Skin of body (tissue), 2 donors: ENCODE data around the gene OPCML. TPM values are rescaled to one million over a fixed set of nuclear protein-coding genes. Genes with fewer than 3 reads are reported as not detected.

Experiments
- DNase-seq: peaks from one replicate; lab custom pipeline; 2025; lab: John Stamatoyannopoulos, UW
- total RNA-seq: library from RNA; depleted of rRNA; stranded (reverse); fragments of >200 nt; gene quantifications from one replicate; pipeline ENCODE4 v1.2.3, GENCODE V29; 2014

Gene OPCML
- total RNA-seq, 1 donor from 2014 or later = 0.49 TPM

DNA sequence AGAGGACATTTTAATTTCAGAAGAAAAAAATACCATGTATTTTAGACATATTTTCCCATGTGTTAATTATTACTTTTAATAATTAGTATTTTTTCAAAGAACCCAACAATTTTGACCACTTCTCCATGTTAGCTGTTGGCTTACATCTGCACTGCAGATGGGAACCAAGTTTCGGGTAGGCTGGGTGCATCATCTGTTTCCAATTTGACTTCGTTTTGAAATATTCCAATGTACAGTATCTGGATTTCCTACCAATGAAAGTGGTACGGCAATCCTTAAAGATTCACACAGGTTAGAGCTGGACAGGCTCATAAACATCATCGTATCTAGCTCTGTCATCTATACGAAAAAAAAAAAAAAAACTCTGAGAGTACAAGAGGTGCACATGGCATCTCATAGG lies 670.2 kb downstream of the OPCML start:
- DNase-seq = no peak

DNA sequence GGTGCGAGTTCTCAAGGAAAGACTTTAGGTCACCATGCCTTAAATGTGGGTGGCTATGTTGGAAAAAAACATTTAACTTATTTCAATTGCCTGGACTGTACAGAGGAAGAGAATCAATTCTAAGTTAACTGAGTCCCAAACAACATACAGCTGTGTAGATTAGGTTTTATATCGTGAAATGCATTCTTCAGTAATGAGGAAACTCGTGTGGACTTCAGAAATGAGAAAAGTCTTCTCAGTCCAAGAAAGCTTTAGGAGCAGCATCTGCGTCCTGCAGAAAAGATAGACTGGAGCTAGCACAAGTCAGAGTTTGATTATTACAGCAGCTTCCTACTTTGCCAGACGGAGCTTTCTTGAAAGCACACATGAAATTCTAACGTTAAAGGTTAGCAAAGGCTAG lies 673.0 kb downstream of the OPCML start:
- DNase-seq = peak; percentile 22

DNA sequence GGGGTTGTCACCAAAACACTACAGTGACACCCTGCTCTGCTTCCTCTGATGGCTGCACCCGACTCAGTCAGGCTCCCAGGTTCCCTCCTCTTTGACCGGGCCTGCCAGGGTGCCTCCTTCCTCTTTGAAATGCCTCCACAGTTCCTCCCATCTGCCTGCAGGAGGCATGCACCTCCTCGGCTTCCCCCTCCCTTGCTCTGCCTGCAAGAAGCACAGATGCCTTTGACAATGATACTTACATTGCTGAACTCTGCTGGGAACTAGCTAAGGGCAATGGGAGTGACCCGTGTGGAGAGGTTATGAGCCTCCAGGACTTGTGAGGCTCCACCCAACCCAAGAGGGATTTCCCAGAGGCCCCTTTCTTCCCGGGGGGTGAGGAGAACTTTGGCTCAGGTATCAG lies 674.1 kb downstream of the OPCML start:
- no peak for DNase-seq

DNA sequence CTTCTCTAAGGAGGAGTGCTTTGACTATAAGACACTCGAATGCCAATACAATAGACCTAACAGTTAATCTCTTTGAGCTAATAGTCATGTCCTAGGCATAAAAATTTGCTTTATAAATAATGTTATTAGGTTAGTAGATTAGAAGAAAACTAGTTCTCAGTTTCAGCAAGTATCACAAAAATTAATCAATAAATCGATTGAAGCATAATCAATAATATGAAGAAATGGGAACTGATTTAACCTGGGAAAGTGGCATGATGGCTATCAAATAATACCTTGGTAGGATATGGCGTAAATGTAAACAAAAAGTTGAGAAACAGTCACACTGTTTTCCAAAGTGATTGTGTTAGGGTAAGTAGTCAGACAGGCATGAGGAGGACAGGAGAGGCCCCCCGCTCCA lies 676.3 kb downstream of the OPCML start:
- DNase-seq = no peak

DNA sequence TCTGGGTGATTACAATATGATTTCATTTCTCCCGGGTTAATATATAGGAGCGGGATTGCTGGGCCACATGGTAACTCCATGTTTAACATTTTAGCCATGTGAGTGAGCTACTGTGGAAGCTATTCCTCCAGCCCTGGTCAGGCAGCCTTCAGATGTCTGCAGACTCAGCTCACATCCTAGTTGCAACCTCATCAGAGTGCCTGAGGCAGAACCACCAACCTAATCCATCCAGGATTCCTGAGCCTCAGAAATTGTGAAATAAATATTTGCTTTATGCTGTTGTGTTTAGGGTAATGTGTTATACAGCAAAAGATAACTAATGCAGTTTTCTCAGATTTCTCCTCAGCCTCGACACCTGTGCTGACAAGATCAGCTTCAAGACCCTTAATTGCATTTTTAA lies 676.8 kb downstream of the OPCML start:
- no peak for DNase-seq

DNA sequence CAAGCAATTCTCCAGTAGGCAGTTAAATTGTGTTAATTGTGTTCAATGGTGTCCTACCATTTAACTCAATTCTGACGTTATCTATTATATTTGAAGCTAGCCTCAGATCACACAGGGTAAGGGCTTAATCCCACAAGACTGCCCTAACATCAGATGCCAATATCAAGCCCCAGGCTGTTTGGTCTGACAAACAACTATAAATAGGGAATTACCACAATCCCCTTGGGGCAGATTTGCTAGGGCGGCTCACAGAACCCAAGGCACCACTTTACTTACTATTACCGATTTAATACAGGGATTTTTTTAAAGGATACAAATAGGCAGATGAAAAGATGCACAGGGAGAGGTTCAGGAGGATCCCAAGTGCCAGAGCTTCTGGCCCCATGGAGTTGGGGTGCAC lies 678.4 kb downstream of the OPCML start:
- no peak for DNase-seq

DNA sequence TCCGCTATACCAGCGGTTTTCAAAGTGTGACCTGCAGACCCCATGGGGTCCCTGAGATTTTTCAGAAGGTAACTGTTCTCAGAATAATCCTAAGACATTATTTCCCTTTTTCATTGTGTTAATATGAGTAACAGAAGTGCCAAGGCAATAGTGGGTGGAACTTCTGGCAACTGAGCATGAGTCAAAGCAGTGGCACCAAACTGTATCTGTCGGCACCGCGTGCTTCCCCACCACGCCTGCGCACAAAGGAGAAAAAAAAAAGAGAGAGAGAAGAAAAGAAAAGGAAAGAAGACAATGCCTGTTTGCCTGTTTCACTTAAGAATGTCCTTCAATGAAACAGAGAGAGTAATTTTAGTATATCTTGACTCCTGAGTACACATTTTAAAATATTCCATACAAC lies 679.9 kb downstream of the OPCML start:
- DNase-seq = no peak

DNA sequence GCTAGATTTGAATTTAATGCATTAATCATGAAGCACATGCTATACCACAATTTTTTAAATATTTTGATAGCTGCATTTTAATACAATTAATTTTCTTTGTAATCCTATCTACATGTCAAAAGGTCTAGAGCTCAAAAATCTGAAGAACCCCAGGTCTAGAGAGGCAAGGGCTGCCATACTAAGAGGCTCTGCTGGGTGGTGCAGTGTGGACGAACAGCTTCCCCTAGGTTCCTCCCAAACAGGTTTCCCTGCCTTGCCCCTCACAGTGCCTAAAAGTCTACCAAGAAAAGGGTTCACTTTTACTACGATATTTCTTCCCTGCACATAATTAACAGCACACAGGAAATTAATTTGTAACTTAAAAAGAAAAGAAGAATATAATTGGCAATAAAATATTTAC lies 681.1 kb downstream of the OPCML start:
- DNase-seq = no peak

DNA sequence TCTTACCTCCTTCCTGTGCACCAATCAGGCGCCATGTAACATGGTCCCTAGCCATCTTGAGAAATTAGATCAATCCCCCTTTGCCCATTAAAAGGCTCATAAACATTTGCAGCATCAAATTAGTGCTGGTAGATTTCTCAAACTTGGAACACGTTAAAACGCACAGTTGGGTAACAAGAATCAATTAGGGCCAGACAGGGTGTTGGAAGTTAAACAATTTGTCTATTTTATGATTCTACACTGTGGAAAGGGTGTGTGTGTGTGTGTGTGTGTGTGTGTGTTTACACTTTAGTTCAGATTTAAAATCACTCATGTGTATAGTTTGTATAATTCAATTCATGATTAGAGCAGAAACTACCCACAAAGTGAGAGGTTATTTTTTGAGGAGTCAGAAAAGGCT lies 682.0 kb downstream of the OPCML start:
- DNase-seq = no peak

DNA sequence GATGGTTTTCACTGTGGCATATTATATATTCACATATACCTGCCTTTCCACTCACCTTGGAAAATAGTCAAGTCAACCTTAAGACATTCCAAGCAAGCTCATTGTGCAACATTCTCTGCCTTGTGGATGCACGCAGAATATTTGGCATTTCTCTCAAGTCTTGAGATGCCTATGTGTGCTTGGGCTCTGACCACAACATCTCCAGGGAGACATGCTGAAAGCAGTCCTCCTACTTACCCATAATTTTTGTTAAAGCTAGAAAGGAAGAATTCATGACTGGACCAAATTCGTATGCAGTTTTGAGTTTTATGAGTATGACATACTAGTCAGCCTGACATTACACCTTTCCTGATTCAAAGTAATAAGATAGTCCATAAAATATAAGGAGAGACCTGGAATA lies 684.0 kb downstream of the OPCML start:
- no peak for DNase-seq

DNA sequence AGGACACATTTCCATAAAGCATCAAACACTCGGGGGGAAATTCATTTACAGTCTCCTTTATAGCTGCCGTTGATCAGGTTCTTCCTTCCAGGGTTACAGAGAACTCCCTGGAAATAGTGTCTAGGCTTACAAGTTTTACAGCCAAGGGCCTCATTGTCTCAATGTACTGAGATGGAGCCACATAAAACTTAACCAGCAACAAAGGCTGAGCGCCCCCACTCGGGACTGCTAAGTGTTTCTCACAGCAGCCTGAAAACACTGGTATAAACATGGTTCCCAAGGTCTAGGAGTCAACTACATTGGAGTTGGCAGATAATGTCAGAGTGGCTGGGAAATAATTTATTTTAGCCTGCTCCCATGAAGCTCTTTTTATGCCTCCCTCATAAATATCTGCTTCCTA lies 686.2 kb downstream of the OPCML start:
- no peak for DNase-seq

DNA sequence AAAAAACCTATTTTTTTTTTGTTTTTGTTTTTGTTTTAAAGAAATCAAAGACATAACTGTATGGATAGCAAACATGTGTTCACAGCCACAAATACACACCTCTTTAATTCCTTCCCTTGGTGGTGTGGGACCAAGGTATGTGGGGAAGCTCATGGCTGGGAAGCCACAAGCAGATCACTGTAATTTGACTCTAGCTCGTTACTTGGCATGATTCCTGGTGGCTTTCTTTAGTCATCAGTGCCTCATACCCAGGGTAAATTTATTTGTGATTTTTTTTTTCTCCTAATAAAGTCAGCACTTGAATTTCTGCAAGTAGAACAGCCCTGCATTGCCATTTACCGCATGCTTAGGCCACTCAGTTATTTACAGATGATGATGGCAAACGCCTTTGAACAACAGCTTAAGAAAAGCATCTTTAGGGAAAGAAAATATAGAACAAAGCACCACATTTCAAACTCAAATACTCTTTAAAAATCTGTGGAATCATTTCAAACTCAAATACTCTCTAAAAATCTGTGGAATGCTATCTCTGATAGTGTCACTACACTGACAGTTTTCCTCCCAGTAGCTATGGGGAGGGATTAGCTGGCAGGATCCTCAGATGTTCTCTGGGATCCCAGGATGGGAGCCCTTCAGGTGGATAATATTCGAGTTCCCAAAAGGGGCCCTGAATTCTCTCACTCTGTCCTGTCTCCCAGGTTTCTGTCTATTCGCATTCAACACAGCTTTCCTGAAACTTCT lies 687.2 kb downstream of the OPCML start:
- DNase-seq = no peak

DNA sequence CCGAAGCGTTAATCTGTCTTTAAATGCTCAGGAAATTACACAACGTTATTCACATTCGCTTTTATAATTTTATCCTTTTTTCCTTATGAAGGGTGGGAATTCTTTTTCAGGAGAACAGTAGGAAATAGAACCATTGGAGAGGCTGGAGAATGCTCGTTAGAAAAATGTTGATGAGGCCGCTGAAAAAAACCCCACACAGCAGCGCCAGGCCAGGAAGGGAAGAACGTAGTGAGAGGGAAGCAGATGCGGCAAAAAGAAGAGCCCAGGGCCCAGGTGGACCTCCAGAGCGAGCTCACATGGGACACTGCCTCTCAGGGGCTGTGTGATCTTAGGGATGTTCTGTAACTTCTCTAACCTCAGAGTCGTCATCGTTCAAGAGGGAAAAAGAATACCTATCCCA lies 691.6 kb downstream of the OPCML start:
- DNase-seq = no peak

DNA sequence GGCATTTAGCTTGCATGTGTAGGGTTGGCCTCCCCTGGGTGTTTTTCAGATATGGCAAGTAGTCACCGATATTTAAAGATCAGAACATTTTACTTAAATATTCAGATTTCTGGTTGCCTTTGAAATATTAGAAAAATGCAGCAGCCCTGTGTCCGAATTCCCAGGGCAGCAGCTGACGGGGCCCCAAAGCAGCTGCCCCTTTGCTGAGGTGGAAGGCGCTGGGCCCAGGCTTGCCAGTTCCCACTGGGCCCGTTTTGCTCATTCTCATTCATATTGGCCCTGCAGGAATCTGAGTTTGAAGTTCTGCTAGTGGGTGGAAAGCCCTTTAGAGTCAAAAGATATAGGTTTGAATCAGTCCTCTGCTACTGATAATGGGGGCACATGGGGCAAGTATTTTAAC lies 692.1 kb downstream of the OPCML start:
- no peak for DNase-seq

DNA sequence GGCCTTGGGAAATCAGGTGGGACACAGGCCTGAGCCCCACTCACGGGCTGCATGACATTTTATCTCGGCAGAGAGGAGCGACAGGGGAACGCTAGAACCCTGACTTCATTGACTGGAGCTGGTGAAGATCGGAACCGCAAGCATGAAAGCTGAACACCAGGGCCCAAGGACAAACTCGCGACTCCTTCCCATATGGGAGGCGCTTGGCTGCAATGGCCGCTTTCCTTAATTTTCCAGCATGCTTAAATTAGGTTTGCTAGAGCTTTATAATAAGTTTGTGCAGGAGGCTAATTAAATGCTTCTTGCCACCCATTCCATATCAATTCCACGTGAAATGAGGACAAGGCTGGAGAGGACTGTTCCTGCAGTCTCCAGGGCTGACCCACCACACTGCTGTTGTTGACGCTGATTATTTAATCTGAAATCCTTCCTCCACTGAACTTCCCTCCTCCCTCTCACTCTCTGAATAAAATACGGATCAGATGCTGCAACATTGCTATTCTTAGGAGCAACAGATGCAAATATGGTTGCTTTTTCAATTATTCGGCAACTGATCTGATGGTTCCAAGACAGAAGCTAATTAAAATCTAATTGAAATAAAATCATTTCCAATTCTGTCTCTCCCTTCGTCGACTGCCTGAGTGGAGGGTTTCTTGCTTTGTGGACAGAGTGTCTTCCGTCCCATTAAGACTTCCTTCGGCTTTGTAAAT lies 692.9 kb downstream of the OPCML start:
- no peak for DNase-seq

DNA sequence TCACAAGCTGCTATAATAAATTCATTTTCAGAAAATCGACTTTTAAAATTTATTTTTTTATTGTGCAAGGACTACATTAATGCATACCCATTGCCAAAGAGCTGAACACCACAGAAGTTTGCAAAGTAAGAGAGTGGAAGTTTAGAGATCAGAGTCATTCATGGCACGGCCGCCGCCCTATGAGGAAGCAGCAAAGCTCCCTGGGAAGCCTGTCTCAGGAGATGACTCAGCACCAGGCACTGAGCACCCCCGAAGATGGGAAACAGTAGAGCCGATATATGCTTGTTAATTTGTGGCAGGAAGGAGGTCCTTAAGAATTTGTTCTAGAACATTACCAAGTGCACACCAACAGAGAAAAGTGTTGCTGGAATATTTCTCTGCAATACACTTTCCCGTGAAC lies 693.7 kb downstream of the OPCML start:
- no peak for DNase-seq

DNA sequence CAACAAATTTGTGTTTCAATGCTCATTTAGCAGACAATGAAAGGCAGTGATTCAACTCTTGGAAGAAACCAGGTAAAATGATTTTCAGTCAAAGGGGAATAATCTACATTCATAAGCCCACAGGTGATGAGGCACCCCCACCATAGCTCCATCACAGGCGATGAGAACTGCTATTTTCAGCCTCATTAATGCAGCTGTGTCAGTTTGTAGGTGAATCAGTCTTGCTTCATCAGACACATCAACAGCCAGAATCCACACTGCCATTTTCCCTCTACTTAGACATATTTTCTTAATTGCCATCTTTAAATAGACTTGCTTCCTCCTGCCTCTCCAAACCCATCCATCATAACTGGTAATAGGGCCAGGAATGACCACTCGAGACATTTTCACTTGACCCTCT lies 701.0 kb downstream of the OPCML start:
- no peak for DNase-seq

DNA sequence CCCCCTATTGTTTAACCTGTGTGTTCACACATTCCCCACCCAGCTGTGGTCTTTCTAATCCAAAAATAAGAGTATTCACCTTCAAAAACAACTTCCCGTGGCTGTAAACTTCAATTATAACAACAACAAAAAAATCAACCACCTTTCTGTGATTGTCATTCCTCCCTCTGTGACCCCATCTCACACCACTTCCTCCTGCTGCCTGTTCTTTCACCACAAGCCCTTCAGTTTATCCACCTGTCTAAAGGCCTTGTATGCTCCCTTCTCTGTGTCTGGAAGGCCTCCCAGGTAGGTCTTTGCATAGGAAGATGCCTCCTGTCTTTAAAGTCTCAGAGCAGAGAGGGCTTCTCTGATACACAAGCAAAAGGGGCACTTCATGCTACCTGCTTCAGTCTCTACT lies 707.7 kb downstream of the OPCML start:
- no peak for DNase-seq

DNA sequence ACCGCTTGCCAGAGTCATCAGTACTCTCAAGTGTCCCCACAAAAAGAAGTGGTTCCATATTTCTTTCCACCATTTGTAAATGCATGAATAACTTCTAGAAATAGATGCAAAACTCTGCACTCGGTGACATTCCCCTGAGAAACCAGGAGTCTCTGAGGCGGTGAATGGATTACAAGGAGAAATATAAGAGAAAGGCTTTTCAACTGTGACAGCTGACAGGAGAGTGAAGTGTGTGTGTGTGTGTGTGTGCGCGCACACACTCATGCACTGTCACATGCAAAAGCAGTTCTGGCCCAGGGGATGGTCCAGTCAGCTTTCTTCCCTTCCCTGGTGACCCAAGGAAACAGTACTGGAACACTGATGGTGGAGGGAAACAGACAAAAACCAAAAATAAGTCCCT lies 710.0 kb downstream of the OPCML start:
- no peak for DNase-seq

DNA sequence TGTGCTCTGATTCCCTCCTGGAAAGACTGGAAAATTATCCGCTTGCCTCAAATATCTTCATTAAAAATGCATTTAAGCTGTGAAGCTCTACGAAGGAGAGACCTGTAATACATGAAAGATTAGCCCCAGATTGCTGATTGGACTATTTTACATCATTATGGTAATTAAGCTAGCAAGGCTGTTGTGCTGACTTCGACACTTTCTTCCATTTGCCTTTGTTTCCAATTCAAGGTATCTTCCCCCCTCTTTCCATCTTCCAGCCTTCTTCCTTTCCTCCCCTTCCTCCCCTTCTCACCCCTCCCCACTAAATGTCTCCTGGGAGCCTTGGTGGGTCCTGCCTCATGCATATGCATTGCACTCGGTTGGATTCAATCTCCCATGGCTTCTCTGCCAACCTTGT lies 710.8 kb downstream of the OPCML start:
- DNase-seq = no peak

DNA sequence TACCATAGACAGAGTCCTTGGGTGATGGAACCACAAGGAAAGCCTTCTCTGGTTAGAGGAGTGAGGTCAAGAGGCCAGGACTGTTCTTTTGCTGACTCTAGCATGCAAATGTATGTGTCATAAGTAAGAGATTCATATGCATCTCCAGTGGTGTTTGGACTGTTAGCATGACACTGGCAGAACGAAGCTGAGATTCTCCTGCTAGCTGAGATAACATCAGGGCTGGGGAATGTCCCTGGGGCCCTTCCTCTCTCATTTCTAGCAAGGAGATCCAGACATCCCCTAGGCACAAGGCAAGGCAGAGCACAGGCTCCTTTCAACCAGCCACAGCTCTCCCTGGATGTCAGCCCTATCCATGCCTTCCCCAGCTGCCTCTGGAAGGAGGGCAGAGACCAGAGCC lies 711.3 kb downstream of the OPCML start:
- no peak for DNase-seq

DNA sequence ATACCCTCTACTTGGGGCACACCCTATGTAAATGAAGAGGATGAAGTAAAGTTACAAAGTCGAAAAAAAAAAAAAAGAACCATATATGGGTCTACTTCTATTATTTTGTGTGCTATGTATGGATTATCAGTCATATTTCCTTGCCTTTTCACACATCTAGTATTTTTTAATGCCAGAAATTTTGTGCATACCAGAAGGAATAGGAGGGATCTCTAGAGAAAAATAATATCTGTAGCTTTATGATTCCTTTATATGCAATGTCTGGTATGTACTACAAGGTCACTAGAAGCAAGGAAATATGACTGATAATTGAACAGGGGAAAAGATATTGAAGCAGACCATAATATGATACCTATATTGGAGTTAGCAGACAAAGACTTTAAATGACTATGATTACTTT lies 713.4 kb downstream of the OPCML start:
- no peak for DNase-seq

DNA sequence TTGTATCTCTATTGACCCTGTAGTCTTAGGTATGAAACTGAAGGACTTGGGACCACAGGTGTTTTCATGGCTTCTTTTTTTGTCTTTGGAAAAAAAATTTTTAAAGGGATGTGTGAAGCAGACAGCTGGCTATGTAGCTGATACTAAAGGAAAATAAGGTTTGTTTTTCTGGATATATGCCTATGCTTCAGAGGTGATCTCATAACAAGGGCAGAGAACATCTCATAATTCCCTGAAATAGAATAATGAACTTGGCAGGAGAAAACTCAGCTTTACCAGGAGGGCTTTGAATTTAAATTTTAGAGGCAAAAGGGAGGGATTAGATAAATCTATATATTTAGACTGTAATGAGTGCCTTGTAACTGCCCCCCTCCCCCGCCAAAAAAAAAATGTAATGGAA lies 714.9 kb downstream of the OPCML start:
- DNase-seq = no peak
